ENCODE data around the gene SV2C. TPM values are rescaled to one million over a fixed set of nuclear protein-coding genes. Genes with fewer than 3 reads are reported as not detected.

The SV2C gene
- total and polyA plus RNA-seq, 2 of the 13 experiments (the other 11 are each of a cell fraction or from before 2014, with no cell fraction given), result not detected

DNA sequence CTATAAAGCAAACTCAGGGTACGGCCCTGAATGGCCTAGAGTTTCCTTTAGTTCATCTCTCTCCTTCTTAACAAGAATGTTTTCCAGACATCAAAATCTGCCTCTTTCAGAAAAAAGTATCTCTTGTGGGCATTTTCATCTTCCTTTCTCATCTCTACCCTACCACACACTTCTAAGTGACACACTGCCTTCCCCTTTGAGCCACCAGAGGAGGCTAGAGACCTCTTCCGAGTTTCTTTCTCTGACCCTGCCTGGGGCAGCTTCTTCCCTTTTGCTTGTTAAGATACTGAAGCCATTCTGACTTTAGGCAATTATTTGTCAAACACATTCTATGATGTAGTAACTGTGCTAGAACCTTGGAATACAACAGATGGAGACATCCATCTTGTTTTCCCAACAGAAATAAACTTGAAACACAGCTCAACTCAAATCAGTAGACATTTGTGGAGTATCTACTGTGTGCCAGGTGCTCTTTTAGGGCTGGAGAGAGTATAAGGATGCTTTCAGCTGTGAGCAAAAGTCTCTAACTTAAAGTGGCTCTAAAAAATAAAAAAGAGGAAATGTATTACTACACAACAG is 8.6 kb upstream of the SV2C start (continued):
- TF ChIP-seq PAXIP1 (CRISPR knock-in tag; conservative IDR thresholded peaks at IDR 0.05), result no peak
- no peak for TF ChIP-seq ZNF878 (CRISPR knock-in tag; IDR thresholded peaks at IDR 0.05)

DNA sequence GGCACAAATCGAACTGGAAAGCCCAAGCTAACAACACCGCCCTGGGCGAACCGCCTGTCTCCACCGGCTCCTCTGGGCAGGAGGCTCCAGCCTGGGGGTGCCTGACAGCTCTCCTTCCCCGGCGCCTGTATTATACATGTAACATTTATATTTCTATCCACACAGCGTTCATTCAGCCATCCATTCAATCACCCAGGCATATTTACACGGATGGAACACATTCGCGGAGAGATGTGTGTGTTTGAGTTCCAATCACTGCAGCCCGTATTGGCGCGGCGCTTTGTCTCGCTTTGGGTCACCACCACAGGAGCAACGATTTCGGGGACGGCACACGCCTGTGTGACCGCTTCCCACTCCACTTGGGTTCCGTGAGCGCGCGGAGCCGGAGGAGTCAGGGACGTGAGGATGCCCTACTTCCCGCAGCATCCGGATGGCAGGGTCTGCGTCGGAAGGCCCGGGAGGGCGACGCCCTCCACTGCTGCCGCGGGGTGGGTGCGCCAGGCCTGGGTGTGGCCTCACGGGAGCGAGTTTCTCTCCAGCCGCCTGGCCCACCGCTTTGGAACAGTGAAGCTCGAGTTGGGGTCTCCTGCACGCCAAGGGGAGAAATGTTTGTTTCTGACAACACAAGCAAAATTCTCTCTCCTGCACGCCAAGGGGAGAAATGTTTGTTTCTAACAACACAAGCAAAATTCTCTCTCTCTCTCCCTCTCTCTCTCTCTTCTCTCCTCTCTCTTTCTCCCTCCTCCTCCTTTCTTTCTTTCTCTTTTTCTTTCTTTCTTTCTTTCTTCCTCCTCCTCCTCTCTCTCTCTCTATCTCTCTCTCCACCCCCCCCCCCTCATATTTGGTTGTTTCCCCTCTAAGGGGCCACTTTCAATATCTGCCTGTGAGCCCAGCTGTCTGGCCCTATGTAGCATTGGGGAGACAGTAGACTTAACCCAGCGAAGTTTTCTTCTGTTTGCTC is 1.1 kb upstream of the SV2C start:
- FAIRE-seq (no peak), DNase-seq (ENCODE audit: low spot score) (no peak), ATAC-seq (no peak)
- TF ChIP-seq MED1 (CRISPR knock-in tag; IDR thresholded peaks at IDR 0.05), result no peak
- no peak for TF ChIP-seq MLLT10 (CRISPR knock-in tag; IDR thresholded peaks at IDR 0.05)
- TF ChIP-seq CCDC6 (CRISPR knock-in tag; IDR thresholded peaks at IDR 0.05), result no peak
- no peak for TF ChIP-seq HDAC1 (CRISPR knock-in tag; IDR thresholded peaks at IDR 0.05)
- ChIA-PET CTCF (ENCODE audit: low intra/inter-chr PET ratio, low total read pairs) (no interaction called here), POLR2A (no interaction called here)
- no peaks in the 10 kb centered on the region for H4K20me1 ChIP-seq (ENCODE audit: insufficient read depth, low read length)
- no peak overlapping the region for H3K27ac ChIP-seq (ENCODE audit: extremely low read length, insufficient read depth, low read length)
- no peaks in the 10 kb centered on the region for H3K9me3 ChIP-seq (ENCODE audit: low read length)
- H3K4me3 ChIP-seq (replicated peaks in 1 of 3; ENCODE audit: insufficient read depth in 1 of 3, low read depth in 2 of 3, low read length in 3 of 3), result no peak overlapping the region
- no peaks in the 10 kb centered on the region for H3K4me1 ChIP-seq (ENCODE audit: insufficient read depth, low read length)
- BruUV-seq (replicated peaks), result no TSS peak
- H3K79me2 ChIP-seq (ENCODE audit: insufficient read depth, low read length), result no peaks in the 10 kb centered on the region
- in situ Hi-C loops (cut with HindIII; ENCODE audit: extremely low pct_ligation_motif_present, low pct_unique_long_range_greater_than_20kb), result no loop called here
- WGBS (ENCODE audit: low lambda C conversion rate), result 19% methylated on average over 37 of the region's 45 CpGs
- intact Hi-C loops (cut with micrococcal nuclease; ENCODE audit: unreplicated experiment), result no loop called here
- no peak overlapping the region for H3K9ac ChIP-seq (ENCODE audit: insufficient read depth, low read depth, low read length)
- H2AFZ ChIP-seq (ENCODE audit: low read length), result no peak overlapping the region
- H3K27me3 ChIP-seq (ENCODE audit: control insufficient read depth in 1 of 2, insufficient read depth in 2 of 2, low read length in 2 of 2), result peaks cover 5 to 40% of the 10 kb centered on the region in 2 experiments; a peak in 3 of 5 replicates
- no peaks in the 10 kb centered on the region for H3K36me3 ChIP-seq (replicated peaks in 1 of 2; ENCODE audit: control insufficient read depth in 1 of 2, insufficient read depth in 2 of 2, low read length in 2 of 2)
- H3K4me2 ChIP-seq (ENCODE audit: low read depth, low read length), result no peak overlapping the region
